Neural crest cell (in vitro differentiated cells): Measurements from ENCODE around the gene WBP2. TPM values are rescaled to one million over a fixed set of nuclear protein-coding genes. Genes with fewer than 3 reads are reported as not detected.

Source experiments
- DNase-seq: peaks from one replicate; pipeline ENCODE4 v3.0.0; 2021; ENCODE audit warnings: low read depth, mixed read lengths, low spot score
- H3K27ac Mint-ChIP-seq: one replicate; pipeline ENCODE4 v1.8.0; 2021; ENCODE audit warnings: mild to moderate bottlenecking, mixed read lengths; ENCODE audit not compliant: unreplicated experiment
- H3K27me3 Mint-ChIP-seq: 2 replicates; pipeline ENCODE4 v1.8.0; 2021; ENCODE audit warnings: low read depth, mild to moderate bottlenecking, mixed read lengths
- H3K36me3 Mint-ChIP-seq: 2 replicates; pipeline ENCODE4 v1.8.0; 2021; ENCODE audit warnings: low read depth, mild to moderate bottlenecking, mixed read lengths
- H3K4me1 Mint-ChIP-seq: 2 replicates; pipeline ENCODE4 v1.8.0; 2021; ENCODE audit warnings: mixed read lengths
- H3K4me3 Mint-ChIP-seq: one replicate; pipeline ENCODE4 v1.8.0; 2021; ENCODE audit warnings: mild to moderate bottlenecking, mixed read lengths
- H3K9me3 Mint-ChIP-seq: 2 replicates; pipeline ENCODE4 v1.8.0; 2021; ENCODE audit warnings: mixed read lengths
- CTCF ChIP-seq: fragments of 200-600 bp; sonication (generic); conservative IDR thresholded peaks from 2 replicates; pipeline ENCODE4 v1.5.0; 2021; ENCODE audit warnings: antibody characterized with exemption, mild to moderate bottlenecking
- total RNA-seq: library from RNA; stranded (reverse); gene quantifications from 2 replicates; pipeline ENCODE4 v1.2.1, GENCODE V29; 2021

Gene WBP2
- total RNA-seq, 1 donor from 2014 or later: 49.3 TPM

- no peak for TF ChIP-seq CTCF
- Mint-ChIP-seq H3K27ac (no peak overlapping the region), H3K9me3 (no peaks in the 10 kb centered on the region), H3K4me1 (peaks cover 5% of the 10 kb centered on the region), H3K4me3 (no peak overlapping the region), H3K27me3 (peaks cover 3% of the 10 kb centered on the region), H3K36me3 (peaks cover 9% of the 10 kb centered on the region)
- no peak for DNase-seq
These were observed 32.4 kb downstream of the WBP2 start for GRCh38 chr17:75822800-75823166.

GRCh38 chr17:75822119-75822799 lies 32.9 kb downstream of the WBP2 start:
- Mint-ChIP-seq H3K9me3 (no peaks in the 10 kb centered on the region), H3K27ac (no peak overlapping the region), H3K4me1 (no peaks in the 10 kb centered on the region), H3K27me3 (peaks cover 3% of the 10 kb centered on the region), H3K4me3 (no peak overlapping the region), H3K36me3 (peaks cover 9% of the 10 kb centered on the region)
- no peak for DNase-seq
- TF ChIP-seq CTCF: no peak

GRCh38 chr17:75821552-75821951 lies 33.6 kb downstream of the WBP2 start:
- Mint-ChIP-seq H3K27me3 (no peaks in the 10 kb centered on the region), H3K4me3 (no peak overlapping the region), H3K36me3 (peaks cover 9% of the 10 kb centered on the region), H3K9me3 (no peaks in the 10 kb centered on the region), H3K4me1 (no peaks in the 10 kb centered on the region), H3K27ac (no peak overlapping the region)
- TF ChIP-seq CTCF: no peak
- DNase-seq: no peak

- no peak for DNase-seq
- Mint-ChIP-seq H3K9me3 (no peaks in the 10 kb centered on the region), H3K27ac (no peak overlapping the region), H3K36me3 (peaks cover 9% of the 10 kb centered on the region), H3K27me3 (no peaks in the 10 kb centered on the region), H3K4me3 (no peak overlapping the region), H3K4me1 (no peaks in the 10 kb centered on the region)
- TF ChIP-seq CTCF: no peak
These were observed 34.7 kb downstream of the WBP2 start for GRCh38 chr17:75820094-75821080.

GRCh38 chr17:75819678-75820077 lies 35.5 kb downstream of the WBP2 start:
- H3K36me3 Mint-ChIP-seq: peaks cover 9% of the 10 kb centered on the region
- DNase-seq: no peak
- H3K4me1 Mint-ChIP-seq: no peaks in the 10 kb centered on the region
- no peaks in the 10 kb centered on the region for H3K9me3 Mint-ChIP-seq
- no peaks in the 10 kb centered on the region for H3K27me3 Mint-ChIP-seq
- no peak overlapping the region for H3K27ac Mint-ChIP-seq
- no peak for TF ChIP-seq CTCF
- H3K4me3 Mint-ChIP-seq: no peak overlapping the region
